ENCODE data around the gene PRC1. TPM values are rescaled to one million over a fixed set of nuclear protein-coding genes. Genes with fewer than 3 reads are reported as not detected.
A peak's percentile ranks its signal among the peaks of the same experiment; 100 is the strongest.

PRC1 gene
- total RNA-seq, 1 experiment from 2014 or later: 109 TPM

DNA sequence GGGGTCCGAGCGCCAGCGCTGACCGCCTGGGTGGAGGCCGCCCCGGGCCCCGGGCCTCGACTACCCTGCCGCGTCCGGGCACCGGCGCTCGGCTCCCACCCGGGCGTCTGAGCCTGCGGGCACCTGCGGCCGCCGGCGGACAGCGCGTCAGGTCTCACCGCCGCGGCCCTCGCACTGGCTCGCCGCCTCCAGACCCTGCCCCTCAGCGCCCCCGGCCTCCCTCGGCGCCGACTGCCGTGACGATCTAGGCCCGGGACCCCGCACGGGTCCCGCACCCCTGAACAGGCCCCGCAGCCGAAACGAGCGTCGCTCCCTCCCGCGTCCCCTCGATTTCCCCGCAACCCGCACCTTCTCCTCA is 297 bp downstream of the PRC1 start:
- in situ Hi-C loops (cut with HindIII; ENCODE audit: low pct_unique_long_range_greater_than_20kb, low sequenced_read_pairs): no loop called here
- DNase-seq (ENCODE audit: low read depth, low spot score): no peak

GRCh38 chr15:90991587-90992285 is 2.6 kb downstream of the PRC1 start:
- in situ Hi-C loops (cut with HindIII; ENCODE audit: low pct_unique_long_range_greater_than_20kb, low sequenced_read_pairs): no loop called here
- DNase-seq (ENCODE audit: low read depth, low spot score): no peak

DNA sequence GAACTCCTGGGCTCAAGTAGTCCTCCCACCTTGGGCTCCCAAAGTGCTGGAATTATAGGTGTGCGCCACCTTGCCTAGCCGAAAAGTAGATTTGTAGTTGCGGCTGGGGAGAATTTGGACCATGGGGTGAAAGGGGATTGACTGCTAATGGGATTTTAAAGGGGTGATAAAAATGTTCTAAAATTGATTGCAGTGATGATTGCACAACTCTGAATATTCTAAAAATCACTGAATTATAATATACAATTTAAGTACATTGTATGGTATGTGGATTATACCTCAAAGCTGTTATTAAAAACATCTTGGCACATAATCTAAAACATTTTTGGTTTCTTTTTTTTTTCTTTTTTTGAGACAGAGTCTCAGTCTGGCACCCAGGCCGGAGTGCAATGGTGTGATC is 3.9 kb downstream of the PRC1 start:
- in situ Hi-C loops (cut with HindIII; ENCODE audit: low pct_unique_long_range_greater_than_20kb, low sequenced_read_pairs): no loop called here

GRCh38 chr15:90989040-90989768 is 5.1 kb downstream of the PRC1 start:
- DNase-seq (ENCODE audit: low read depth, low spot score): no peak
- in situ Hi-C loops (cut with HindIII; ENCODE audit: low pct_unique_long_range_greater_than_20kb, low sequenced_read_pairs): no loop called here

More for the DNA sequence above, 3.9 kb downstream of the PRC1 start:
- DNase-seq (ENCODE audit: low read depth, low spot score): no peak

DNA sequence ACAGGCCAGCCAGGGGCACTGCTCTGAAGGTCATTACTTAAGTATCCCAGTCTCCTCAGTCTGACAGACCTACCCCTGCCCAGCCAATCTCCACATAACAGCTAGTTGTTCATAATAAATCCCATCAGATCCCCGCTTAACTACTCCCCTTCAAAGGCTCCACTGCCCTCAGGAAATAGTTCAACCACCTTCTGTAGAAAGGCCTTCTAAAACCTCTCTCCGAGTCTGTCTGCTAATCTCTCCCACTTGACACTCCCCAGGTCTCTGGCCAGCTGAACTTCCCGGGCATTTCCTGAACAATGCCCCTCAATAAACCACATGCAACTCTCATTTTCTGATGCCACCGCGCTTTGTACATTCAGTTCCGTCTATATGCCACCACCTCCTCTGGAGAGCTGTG is 6.0 kb downstream of the PRC1 start:
- no peak for DNase-seq (ENCODE audit: low read depth, low spot score)
- in situ Hi-C loops (cut with HindIII; ENCODE audit: low pct_unique_long_range_greater_than_20kb, low sequenced_read_pairs): no loop called here

DNA sequence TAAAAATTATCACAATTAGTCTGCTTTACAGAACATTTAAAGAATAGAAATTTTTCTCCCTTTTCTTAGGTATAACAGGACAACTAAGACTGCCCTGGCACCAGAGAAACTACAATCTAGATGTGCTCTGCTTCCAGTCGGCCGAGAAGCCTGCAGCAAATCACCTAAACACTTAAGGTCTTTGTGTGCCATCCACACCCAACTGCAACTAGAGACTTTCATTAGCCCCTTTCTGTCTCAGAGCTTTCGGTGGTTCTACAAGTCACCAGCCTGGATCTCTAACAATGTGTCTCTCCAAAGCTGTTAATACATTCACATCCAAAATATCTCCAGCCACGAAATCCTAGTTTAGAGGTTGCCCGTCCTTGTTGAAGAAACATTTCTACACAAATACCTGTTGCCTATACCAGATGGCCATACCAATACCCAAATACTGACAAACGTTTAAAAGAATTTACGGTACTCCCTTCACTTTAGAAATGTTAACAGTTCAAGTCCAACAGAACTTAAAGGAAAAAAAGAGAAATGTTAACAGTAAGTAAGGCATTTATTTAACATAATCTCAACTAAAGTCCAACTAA is 6.7 kb downstream of the PRC1 start:
- in situ Hi-C loops (cut with HindIII; ENCODE audit: low pct_unique_long_range_greater_than_20kb, low sequenced_read_pairs): no loop called here
- peak; percentile 64 for DNase-seq (ENCODE audit: low read depth, low spot score)

DNA sequence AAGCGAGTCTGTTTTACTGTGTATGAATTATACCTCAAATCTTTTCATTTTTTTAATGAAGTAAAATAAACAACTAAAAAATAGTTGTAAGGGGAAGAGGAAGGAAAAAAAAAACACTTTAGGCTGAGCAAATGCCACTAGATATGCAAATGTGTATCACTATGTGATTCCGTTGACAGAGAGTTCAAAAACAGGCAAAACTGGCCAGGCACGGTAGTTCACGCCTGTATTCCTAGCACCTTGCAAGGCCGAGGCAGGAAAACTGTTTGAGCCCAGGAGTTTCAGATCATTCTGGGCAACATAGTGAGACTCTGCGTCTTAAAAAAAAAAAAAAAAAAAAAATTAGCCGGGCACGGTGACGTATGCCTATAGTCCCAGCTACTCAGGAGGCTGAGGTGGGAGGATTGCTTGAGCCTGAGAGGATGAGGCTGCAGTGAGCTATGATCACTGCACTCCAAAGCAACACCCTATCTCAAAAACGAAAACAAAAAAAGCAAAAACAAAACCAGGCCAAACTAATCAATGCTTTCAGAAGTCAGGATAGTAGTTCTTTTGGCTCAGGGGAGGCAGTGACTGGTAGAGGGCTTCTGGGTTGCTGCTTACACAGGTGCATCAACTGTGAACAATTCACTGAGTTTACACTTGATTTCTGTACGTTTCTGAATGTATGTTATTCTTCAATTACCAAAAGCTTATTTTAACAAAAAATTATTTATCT is 7.4 kb downstream of the PRC1 start:
- in situ Hi-C loops (cut with HindIII; ENCODE audit: low pct_unique_long_range_greater_than_20kb, low sequenced_read_pairs): no loop called here
- no peak for DNase-seq (ENCODE audit: low read depth, low spot score)

DNA sequence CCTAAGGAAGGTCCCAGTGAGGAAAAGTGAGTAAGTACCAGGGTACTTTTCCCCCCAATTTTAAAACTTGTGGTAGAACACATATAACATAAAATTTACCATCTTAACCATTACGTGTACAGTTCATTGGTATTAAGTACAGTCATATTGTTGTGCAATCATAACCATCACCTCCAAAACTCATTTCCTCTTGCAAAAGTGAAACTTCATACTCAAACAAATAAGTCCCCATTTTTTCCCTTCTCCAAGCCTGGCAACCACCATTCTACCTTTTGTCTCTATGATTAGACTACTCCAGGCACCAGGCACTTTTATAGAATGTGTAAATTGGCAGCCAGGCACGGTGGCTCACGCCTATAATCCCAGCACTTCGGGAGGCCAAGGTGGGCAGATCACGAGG is 12.2 kb downstream of the PRC1 start:
- in situ Hi-C loops (cut with HindIII; ENCODE audit: low pct_unique_long_range_greater_than_20kb, low sequenced_read_pairs): no loop called here
- DNase-seq (ENCODE audit: low read depth, low spot score): no peak

DNA sequence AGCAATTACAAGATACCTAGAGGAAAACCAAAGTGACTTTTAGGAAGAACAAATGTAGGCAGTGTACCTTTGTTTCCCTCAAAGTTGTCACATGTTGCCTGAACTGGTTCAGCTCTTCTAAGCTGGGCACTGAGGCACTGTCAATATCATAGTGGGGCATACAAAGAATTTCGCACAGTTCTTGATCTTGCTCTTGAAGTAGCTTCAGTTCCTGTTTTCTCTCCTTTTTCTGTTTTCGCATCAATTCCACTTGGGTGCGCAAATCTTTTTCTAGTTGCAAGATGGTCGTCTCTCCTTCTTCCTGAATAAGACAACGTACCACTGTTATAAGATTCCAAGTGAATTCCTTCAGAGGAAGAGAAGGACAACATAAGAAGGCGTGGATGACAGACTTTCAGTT is 12.7 kb downstream of the PRC1 start:
- in situ Hi-C loops (cut with HindIII; ENCODE audit: low pct_unique_long_range_greater_than_20kb, low sequenced_read_pairs): no loop called here
- no peak for DNase-seq (ENCODE audit: low read depth, low spot score)

DNA sequence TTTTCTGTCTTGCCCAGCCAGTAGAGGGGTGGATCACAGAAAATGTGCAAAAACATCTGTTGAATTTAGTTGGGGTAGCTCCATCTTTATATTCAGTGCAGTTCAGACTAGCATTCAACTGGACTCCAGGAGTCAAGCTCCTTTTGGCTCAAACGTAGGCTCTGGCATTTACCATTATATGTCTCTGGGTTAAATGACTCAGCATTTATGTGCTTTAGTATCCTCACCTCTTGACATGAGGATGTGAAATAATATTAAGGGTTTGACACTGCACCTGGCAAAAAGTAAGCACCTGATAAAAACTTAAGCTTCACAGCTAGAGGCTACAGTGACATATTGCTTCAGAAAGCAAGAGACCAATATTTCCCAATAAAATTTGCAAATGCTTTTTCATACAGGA is 14.8 kb downstream of the PRC1 start:
- DNase-seq (ENCODE audit: low read depth, low spot score): no peak
- in situ Hi-C loops (cut with HindIII; ENCODE audit: low pct_unique_long_range_greater_than_20kb, low sequenced_read_pairs): no loop called here

DNA sequence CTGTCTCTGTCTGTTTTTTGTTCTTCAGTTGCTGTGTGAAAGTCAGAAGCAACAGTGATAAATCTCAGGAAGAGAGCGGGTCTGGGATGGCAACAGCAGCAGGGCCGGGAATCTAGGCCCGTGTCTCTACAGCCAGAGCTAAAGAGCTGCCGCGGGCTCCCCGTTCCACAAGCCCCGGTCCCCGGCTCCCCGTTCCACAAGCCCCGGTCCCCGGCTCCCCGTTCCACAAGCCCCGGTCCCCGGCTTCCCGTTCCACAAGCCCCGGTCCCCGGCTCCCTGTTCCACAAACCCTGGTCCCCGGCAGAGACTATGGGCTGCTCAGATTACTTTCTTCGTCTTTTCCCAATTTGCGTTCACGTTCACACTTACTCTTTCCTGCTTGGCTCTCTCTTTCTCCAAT is 20.1 kb downstream of the PRC1 start:
- no peak for DNase-seq (ENCODE audit: low read depth, low spot score)
- in situ Hi-C loops (cut with HindIII; ENCODE audit: low pct_unique_long_range_greater_than_20kb, low sequenced_read_pairs): no loop called here

DNA sequence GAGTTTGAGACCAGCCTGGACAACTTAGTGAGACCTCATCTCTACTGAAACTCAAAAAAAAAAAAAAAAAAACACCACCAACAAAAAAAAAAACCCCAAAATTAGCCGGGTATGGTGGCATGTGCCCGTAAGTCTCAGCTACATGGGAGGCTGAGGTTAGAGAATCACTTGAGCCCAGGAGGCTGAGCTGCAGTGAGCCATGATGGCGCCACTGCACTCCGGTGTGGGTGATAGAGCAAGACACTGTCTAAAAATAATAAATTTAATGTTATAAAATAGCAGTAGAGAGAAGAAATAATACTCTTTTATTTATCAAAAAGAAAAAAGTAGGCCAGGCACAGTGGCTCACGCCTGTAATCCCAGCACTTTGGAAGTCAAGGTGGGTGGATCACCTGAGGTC is 22.2 kb downstream of the PRC1 start:
- in situ Hi-C loops (cut with HindIII; ENCODE audit: low pct_unique_long_range_greater_than_20kb, low sequenced_read_pairs): no loop called here
- DNase-seq (ENCODE audit: low read depth, low spot score): no peak

DNA sequence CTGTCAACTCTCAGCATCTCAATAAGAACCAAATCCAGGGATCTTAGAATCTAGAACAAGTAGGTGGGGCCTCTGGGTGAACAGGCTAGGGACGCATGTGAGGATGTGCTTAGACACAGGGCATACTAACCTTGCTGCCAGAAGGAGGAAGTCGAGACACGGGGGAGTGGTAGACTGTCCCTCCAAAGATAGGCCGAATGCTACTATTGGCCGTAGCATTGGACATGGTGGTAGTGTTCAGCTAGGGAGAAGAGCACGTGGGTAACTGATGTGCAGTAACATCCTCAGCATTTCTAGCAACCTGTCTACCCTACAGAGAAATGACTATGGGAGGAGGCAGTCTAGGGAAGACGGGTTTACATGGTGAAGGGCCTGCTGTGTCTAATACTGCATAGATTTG is 24.1 kb downstream of the PRC1 start:
- in situ Hi-C loops (cut with HindIII; ENCODE audit: low pct_unique_long_range_greater_than_20kb, low sequenced_read_pairs): no loop called here
- no peak for DNase-seq (ENCODE audit: low read depth, low spot score)

GRCh38 chr15:90968434-90968833 is 25.9 kb downstream of the PRC1 start:
- in situ Hi-C loops (cut with HindIII; ENCODE audit: low pct_unique_long_range_greater_than_20kb, low sequenced_read_pairs): no loop called here
- DNase-seq (ENCODE audit: low read depth, low spot score): no peak

GRCh38 chr15:90967206-90967605 is 27.1 kb downstream of the PRC1 start:
- in situ Hi-C loops (cut with HindIII; ENCODE audit: low pct_unique_long_range_greater_than_20kb, low sequenced_read_pairs): no loop called here

DNA sequence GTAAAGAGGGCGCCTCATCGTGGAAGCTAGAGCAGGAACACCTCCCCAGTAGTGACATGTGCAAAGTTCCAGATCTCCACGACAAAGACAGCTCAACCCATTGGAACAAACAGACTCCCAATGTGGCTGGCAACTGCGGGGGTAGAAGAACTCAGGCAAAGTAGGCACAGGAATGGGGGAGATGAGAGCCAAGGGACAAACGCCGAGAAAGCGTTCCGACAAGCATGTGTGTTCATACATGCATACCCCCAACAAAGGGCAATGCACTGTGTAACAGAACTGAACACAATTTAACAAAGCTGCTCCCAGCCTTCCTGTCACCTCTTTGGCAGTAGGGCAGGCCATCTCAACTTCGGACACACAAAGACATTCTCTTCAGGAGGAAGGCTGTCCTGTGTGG is 28.1 kb downstream of the PRC1 start:
- DNase-seq (ENCODE audit: low read depth, low spot score): no peak
- in situ Hi-C loops (cut with HindIII; ENCODE audit: low pct_unique_long_range_greater_than_20kb, low sequenced_read_pairs): no loop called here

More at GRCh38 chr15:90967206-90967605, 27.1 kb downstream of the PRC1 start:
- no peak for DNase-seq (ENCODE audit: low read depth, low spot score)

DNA sequence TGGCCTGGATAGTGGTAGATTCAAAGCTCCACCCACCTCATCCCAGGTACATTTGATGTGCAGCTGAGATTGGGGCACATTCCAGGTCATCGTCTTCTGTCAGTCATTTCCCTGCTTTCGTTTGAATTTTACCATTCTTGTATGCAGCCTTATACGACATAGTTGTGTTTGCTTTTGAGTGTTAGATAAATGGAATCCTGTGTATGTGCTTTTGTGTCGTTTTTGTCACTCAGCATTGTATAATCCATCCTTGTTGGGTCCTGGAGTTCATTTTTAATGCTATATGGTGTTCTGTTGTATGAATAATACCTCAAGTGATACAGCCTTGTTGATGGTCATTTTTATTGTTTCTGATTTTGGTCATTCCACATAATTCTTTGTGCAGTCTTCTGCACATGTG is 32.3 kb downstream of the PRC1 start:
- DNase-seq (ENCODE audit: low read depth, low spot score): no peak
- in situ Hi-C loops (cut with HindIII; ENCODE audit: low pct_unique_long_range_greater_than_20kb, low sequenced_read_pairs): no loop called here

GRCh38 chr15:90960298-90961091 is 33.8 kb downstream of the PRC1 start:
- in situ Hi-C loops (cut with HindIII; ENCODE audit: low pct_unique_long_range_greater_than_20kb, low sequenced_read_pairs): no loop called here
- no peak for DNase-seq (ENCODE audit: low read depth, low spot score)

Data from SK-MEL-5 (cell line).